ENCODE data around the gene ST3GAL5. TPM values are rescaled to one million over a fixed set of nuclear protein-coding genes. Genes with fewer than 3 reads are reported as not detected.

ST3GAL5 gene
- total RNA-seq, 1 donor from 2014 or later: 25.8 TPM

DNA sequence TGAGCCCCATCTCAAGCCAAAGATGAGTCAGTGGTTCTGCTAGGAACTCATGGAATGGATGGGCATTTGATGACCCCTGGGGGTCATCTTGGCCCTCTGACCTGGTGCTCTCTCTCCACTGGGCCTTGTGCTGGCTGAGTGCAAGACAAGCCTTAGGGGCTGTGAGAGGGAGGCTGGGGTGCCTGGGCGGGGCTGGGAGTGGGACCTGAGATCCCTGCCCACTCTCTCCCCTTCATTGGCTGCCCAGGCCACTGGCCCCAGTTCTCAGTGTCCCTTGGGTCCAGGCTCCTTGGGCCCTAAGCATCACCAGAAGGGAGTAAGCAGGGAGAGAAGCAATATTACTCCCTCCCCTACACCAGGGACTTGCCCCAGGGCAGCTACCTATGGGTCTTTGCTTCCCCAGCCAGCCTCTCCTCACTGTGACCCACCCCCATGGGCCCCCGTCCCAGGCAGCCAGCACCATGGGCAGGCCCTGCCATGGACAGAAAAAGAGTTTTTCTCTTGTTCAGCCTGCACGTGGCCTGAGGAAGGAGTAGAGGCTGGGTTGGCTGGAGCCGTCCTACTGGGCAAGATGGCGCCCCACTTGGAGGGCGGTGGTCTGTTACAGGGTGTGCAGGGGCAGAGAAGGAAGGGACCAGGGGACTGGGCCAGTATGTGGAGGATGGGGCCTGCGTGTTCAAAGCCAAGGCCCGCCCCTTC is 101.4 kb downstream of the ST3GAL5 start:
- no peak for DNase-seq (ENCODE audit: low spot score in 2 of 2, unreplicated experiment in 2 of 2)
- no peaks in the 10 kb centered on the region for H3K36me3 Mint-ChIP-seq
- H3K27me3 Mint-ChIP-seq (ENCODE audit: low read depth): no peaks in the 10 kb centered on the region
- no peak overlapping the region for H3K4me3 Mint-ChIP-seq
- peaks cover 6% of the 10 kb centered on the region for H3K4me1 Mint-ChIP-seq
- no peaks in the 10 kb centered on the region for H3K9me3 Mint-ChIP-seq
- TF ChIP-seq, protein P1, sequence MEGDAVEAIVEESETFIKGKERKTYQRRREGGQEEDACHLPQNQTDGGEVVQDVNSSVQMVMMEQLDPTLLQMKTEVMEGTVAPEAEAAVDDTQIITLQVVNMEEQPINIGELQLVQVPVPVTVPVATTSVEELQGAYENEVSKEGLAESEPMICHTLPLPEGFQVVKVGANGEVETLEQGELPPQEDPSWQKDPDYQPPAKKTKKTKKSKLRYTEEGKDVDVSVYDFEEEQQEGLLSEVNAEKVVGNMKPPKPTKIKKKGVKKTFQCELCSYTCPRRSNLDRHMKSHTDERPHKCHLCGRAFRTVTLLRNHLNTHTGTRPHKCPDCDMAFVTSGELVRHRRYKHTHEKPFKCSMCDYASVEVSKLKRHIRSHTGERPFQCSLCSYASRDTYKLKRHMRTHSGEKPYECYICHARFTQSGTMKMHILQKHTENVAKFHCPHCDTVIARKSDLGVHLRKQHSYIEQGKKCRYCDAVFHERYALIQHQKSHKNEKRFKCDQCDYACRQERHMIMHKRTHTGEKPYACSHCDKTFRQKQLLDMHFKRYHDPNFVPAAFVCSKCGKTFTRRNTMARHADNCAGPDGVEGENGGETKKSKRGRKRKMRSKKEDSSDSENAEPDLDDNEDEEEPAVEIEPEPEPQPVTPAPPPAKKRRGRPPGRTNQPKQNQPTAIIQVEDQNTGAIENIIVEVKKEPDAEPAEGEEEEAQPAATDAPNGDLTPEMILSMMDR (IDR thresholded peaks at IDR 0.05; ENCODE audit: unreplicated experiment): no peak
- no peak overlapping the region for H3K27ac Mint-ChIP-seq

Other genes starting within 250 kb of the ST3GAL5 start
- not detected in 3 replicates for gene SFTPB, start 220.8 kb downstream of the ST3GAL5 start, total RNA-seq
- 0.43 TPM in 1 of 3 replicates, not detected in the others for gene GNLY, start 194.6 kb downstream of the ST3GAL5 start, total RNA-seq
- 12.6 to 13.8 TPM (median 12.7 TPM) in 3 replicates for gene ATOH8, start 135.0 kb downstream of the ST3GAL5 start, total RNA-seq
- 59.8 to 64.4 TPM (median 61.6 TPM) in 3 replicates for gene POLR1A, start 216.9 kb upstream of the ST3GAL5 start, total RNA-seq
- 150 to 157 TPM (median 156 TPM) in 3 replicates for gene PTCD3, start 217.2 kb upstream of the ST3GAL5 start, total RNA-seq

All from mesothelial cell of epicardium (in vitro differentiated cells).